Nephron (organoid): ENCODE measurements around the gene TMBIM1.

Source experiments
- H3K27ac Mint-ChIP-seq, 3 experiments: 2 replicates each; pipeline ENCODE4 v1.8.0; 2020; ENCODE audit warnings: mixed read lengths in 3 of 3, mild to moderate bottlenecking in 2 of 3, moderate library complexity in 1 of 3
- H3K27me3 Mint-ChIP-seq: 2 replicates; pipeline ENCODE4 v1.8.0; 2021; ENCODE audit warnings: low read depth, mild to moderate bottlenecking, moderate library complexity, mixed read lengths
- H3K36me3 Mint-ChIP-seq: 2 replicates; pipeline ENCODE4 v1.8.0; 2020; ENCODE audit warnings: low read depth, mixed read lengths
- H3K4me1 Mint-ChIP-seq: 2 replicates; pipeline ENCODE4 v1.8.0; 2020; ENCODE audit warnings: mixed read lengths
- H3K4me3 Mint-ChIP-seq, 3 experiments: 2 replicates each; pipeline ENCODE4 v1.8.0; 2020; ENCODE audit warnings: mild to moderate bottlenecking in 3 of 3, mixed read lengths in 3 of 3, moderate library complexity in 2 of 3
- H3K9me3 Mint-ChIP-seq: 2 replicates; pipeline ENCODE4 v1.8.0; 2020; ENCODE audit warnings: mixed read lengths
- CTCF ChIP-seq, 3 experiments: fragments of 200-600 bp; sonication (generic); IDR thresholded peaks; one replicate each; pipeline ENCODE4 v1.5.0; 2021; ENCODE audit warnings: antibody characterized with exemption in 3 of 3; ENCODE audit not compliant: unreplicated experiment in 3 of 3

TMBIM1 gene

GRCh38 chr2:218259099-218259961 lies 33.0 kb downstream of the TMBIM1 start:
- H3K27me3 Mint-ChIP-seq, result no peaks in the 10 kb centered on the region
- no peak for TF ChIP-seq CTCF (IDR thresholded peaks at IDR 0.05; ENCODE audit: unreplicated experiment in 3 of 3)
- H3K9me3 Mint-ChIP-seq, result no peaks in the 10 kb centered on the region
- H3K4me1 Mint-ChIP-seq, result peaks cover 35% of the 10 kb centered on the region
- peak overlapping the region; percentile 88 to 95 (median 88) for H3K27ac Mint-ChIP-seq
- H3K36me3 Mint-ChIP-seq, result peaks cover 20% of the 10 kb centered on the region
- H3K4me3 Mint-ChIP-seq, result peak overlapping the region in 2 of 3 experiments; percentile 35 to 50

GRCh38 chr2:218257390-218257981 lies 34.8 kb downstream of the TMBIM1 start:
- no peaks in the 10 kb centered on the region for H3K27me3 Mint-ChIP-seq
- peak overlapping the region; percentile 38 to 80 (median 54) for H3K27ac Mint-ChIP-seq
- peak; percentile 22 to 38 (median 24) for TF ChIP-seq CTCF (IDR thresholded peaks at IDR 0.05; ENCODE audit: unreplicated experiment in 3 of 3)
- no peaks in the 10 kb centered on the region for H3K9me3 Mint-ChIP-seq
- peaks cover 37% of the 10 kb centered on the region for H3K4me1 Mint-ChIP-seq
- peaks cover 30% of the 10 kb centered on the region for H3K36me3 Mint-ChIP-seq
- no peak overlapping the region for H3K4me3 Mint-ChIP-seq

GRCh38 chr2:218256612-218257350 lies 35.5 kb downstream of the TMBIM1 start:
- H3K27ac Mint-ChIP-seq, result peak overlapping the region in 1 of 3 experiments; percentile 38
- no peak overlapping the region for H3K4me3 Mint-ChIP-seq
- peaks cover 37% of the 10 kb centered on the region for H3K4me1 Mint-ChIP-seq
- H3K9me3 Mint-ChIP-seq, result no peaks in the 10 kb centered on the region
- TF ChIP-seq CTCF (IDR thresholded peaks at IDR 0.05; ENCODE audit: unreplicated experiment in 3 of 3), result no peak
- no peaks in the 10 kb centered on the region for H3K27me3 Mint-ChIP-seq
- H3K36me3 Mint-ChIP-seq, result peaks cover 34% of the 10 kb centered on the region

- Mint-ChIP-seq H3K9me3 (no peaks in the 10 kb centered on the region), H3K36me3 (peaks cover 46% of the 10 kb centered on the region), H3K27me3 (no peaks in the 10 kb centered on the region), H3K4me3 (no peak overlapping the region), H3K27ac (no peak overlapping the region), H3K4me1 (peaks cover 25% of the 10 kb centered on the region)
- TF ChIP-seq CTCF (IDR thresholded peaks at IDR 0.05; ENCODE audit: unreplicated experiment in 3 of 3), result no peak
These were observed 36.9 kb downstream of the TMBIM1 start for GRCh38 chr2:218255446-218255845.

GRCh38 chr2:218253232-218253625 lies 39.1 kb downstream of the TMBIM1 start:
- Mint-ChIP-seq H3K27me3 (no peaks in the 10 kb centered on the region), H3K27ac (peak overlapping the region in 1 of 3 experiments; percentile 15), H3K4me1 (peaks cover 7% of the 10 kb centered on the region), H3K4me3 (no peak overlapping the region), H3K36me3 (peaks cover 64% of the 10 kb centered on the region), H3K9me3 (no peaks in the 10 kb centered on the region)
- no peak for TF ChIP-seq CTCF (IDR thresholded peaks at IDR 0.05; ENCODE audit: unreplicated experiment in 3 of 3)
